ENCODE measurements around the gene SLC2A6.

The SLC2A6 gene

DNA sequence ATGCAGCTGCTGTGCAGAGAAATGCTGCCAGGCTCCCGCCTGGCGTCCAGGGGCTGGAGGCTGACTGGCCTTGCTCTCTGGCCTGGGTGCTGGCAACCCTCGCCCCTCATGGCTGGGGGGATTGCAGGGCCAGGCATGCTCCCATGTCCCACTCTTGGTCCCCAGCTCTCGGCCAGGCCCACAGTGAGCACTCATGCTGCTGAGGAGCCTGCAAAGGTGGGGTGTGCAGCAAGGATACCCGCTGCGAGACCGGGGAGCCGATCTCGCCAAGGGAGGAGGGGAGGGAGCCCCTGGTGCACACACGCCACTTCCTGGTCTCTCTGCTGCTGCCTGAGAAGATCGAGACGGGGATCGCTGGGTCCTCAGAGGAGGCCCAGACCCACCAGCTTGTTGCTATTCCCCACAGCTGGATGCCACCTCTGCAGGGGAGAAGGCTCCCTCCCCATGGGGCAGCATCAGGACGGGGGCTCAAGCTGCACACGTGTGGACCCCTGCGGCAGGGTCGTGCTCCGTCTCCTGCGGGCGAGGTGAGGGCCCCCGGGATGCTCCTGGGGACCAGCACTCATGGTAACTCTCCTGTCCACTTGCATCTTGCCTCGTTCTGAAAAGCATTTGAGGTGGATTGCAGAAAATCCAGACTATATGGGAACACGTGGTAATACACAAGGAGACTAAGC lies 33.5 kb downstream of the SLC2A6 start:
- DNase-seq (ENCODE audit: insufficient read length, low spot score), result no peak
- FAIRE-seq, result no peak
- TF ChIP-seq PAX5 (IDR thresholded peaks at IDR 0.05; ENCODE audit: insufficient read depth, low read length, severe bottlenecking), result no peak

DNA sequence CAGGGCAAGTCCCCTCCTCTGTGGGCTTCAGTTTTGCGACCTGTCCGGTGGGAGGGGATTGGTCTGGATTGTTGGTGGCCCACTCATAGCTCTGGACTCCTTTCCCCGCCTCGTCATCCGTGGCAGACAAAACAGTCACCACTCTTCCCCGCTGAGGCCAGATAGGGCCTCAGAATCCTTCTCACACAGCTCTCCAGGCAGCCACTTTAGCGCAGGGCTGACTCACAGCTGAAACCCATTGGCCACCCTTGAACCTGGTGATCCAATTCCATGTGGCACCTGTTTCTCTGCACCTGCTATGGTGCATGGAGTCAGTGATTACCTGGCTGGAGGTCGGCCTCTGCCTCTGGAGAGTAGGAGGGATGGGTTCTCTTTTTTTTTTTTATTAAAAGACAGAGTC lies 34.9 kb downstream of the SLC2A6 start:
- FAIRE-seq (no peak), DNase-seq (ENCODE audit: insufficient read length, low spot score) (no peak)
- TF ChIP-seq POLR2A (IDR thresholded peaks at IDR 0.05; ENCODE audit: low read depth, low read length), result no peak
- no peak for TF ChIP-seq POU2F2 (IDR thresholded peaks at IDR 0.05; ENCODE audit: low read depth, low read length)
- no peak for TF ChIP-seq POLR2AphosphoS5 (IDR thresholded peaks at IDR 0.05; ENCODE audit: low read depth, low read length)
- TF ChIP-seq TAF1 (IDR thresholded peaks at IDR 0.05; ENCODE audit: low read depth, low read length), result no peak
- no peak for TF ChIP-seq PAX5 (IDR thresholded peaks at IDR 0.05; ENCODE audit: insufficient read depth, low read length, severe bottlenecking)
- no peak for TF ChIP-seq SPI1 (IDR thresholded peaks at IDR 0.05; ENCODE audit: low read depth, low read length)

DNA sequence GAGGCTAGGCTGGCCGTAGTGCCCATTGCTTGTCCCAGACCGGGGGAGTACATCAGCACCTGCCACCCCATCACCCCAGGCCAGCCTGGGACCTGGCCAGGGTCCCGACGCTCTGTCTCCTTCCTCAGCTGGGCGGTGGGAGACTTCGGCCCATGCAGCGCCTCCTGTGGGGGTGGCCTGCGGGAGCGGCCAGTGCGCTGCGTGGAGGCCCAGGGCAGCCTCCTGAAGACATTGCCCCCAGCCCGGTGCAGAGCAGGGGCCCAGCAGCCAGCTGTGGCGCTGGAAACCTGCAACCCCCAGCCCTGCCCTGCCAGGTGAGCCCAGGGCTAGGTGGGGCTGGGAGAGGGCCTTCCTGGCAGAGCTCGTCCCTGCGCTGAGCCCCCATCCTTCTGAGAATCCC lies 35.7 kb downstream of the SLC2A6 start:
- FAIRE-seq, result no peak
- no peak for DNase-seq (ENCODE audit: insufficient read length, low spot score)
- no peak for TF ChIP-seq SPI1 (IDR thresholded peaks at IDR 0.05; ENCODE audit: low read depth, low read length)
- no peak for TF ChIP-seq TAF1 (IDR thresholded peaks at IDR 0.05; ENCODE audit: low read depth, low read length)
- no peak for TF ChIP-seq POU2F2 (IDR thresholded peaks at IDR 0.05; ENCODE audit: low read depth, low read length)
- no peak for TF ChIP-seq POLR2AphosphoS5 (IDR thresholded peaks at IDR 0.05; ENCODE audit: low read depth, low read length)
- TF ChIP-seq POLR2A (IDR thresholded peaks at IDR 0.05; ENCODE audit: low read depth, low read length), result no peak
- TF ChIP-seq PAX5 (IDR thresholded peaks at IDR 0.05; ENCODE audit: insufficient read depth, low read length, severe bottlenecking), result no peak

DNA sequence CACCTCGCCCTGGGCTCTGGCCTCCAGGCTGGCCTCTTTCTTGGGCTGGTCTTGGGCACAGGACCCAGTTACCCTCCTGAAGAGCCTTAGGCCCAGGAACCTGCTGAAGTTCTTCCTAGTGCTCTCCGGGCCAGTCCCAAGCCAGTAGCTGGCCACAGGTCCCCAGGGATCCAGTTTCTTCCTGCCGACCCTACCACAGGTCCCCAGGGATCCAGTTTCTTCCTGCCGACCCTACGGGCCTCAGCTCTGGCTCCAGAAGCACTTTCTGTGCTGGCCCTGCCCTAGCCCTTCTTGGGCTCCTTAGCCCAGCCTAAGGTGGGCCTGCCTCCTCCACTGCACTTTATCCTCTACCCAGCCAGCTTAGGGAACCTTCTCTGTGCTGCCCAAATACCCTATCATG lies 37.3 kb downstream of the SLC2A6 start:
- FAIRE-seq (no peak), DNase-seq (ENCODE audit: insufficient read length, low spot score) (no peak)
- TF ChIP-seq PAX5 (IDR thresholded peaks at IDR 0.05; ENCODE audit: insufficient read depth, low read length, severe bottlenecking) (no peak), TAF1 (IDR thresholded peaks at IDR 0.05; ENCODE audit: low read depth, low read length) (no peak), POU2F2 (IDR thresholded peaks at IDR 0.05; ENCODE audit: low read depth, low read length) (no peak), POLR2A (IDR thresholded peaks at IDR 0.05; ENCODE audit: low read depth, low read length) (no peak), SPI1 (IDR thresholded peaks at IDR 0.05; ENCODE audit: low read depth, low read length) (no peak)

DNA sequence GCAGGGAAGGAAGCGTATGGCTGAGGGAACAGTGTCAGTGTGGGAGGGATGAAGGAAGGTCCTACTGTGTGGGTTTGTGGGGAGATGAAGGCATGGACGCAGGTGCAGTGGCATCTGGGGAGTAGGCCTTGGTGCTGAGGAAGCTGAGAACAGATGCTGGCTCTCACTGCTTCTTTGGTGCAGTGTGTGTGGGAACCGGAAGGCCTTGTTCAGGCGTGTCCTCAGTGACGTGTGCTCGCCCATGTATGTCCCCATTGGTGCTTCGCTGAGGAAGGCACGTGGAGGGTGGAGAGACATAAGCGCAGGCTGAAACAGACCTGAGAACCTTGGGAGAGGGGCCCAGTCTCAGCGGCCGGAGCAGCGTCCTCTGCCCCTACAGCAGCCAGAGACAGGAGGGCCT lies 38.0 kb downstream of the SLC2A6 start:
- TF ChIP-seq POU2F2 (IDR thresholded peaks at IDR 0.05; ENCODE audit: low read depth, low read length), result 0 out of 2 replicates have a peak, but pooled peaks have one; percentile 18
- no peak for TF ChIP-seq TAF1 (IDR thresholded peaks at IDR 0.05; ENCODE audit: low read depth, low read length)
- peak; percentile 48; the same call in 1 of the 2 replicates for TF ChIP-seq POLR2A (IDR thresholded peaks at IDR 0.05; ENCODE audit: low read depth, low read length)
- no peak for TF ChIP-seq POLR2AphosphoS5 (IDR thresholded peaks at IDR 0.05; ENCODE audit: low read depth, low read length)
- TF ChIP-seq PAX5 (IDR thresholded peaks at IDR 0.05; ENCODE audit: insufficient read depth, low read length, severe bottlenecking), result no peak
- TF ChIP-seq SPI1 (IDR thresholded peaks at IDR 0.05; ENCODE audit: low read depth, low read length), result 0 out of 2 replicates have a peak, but pooled peaks have one; percentile 19
- FAIRE-seq, result peak; percentile 98
- DNase-seq (ENCODE audit: insufficient read length, low spot score), result peak; percentile 87

DNA sequence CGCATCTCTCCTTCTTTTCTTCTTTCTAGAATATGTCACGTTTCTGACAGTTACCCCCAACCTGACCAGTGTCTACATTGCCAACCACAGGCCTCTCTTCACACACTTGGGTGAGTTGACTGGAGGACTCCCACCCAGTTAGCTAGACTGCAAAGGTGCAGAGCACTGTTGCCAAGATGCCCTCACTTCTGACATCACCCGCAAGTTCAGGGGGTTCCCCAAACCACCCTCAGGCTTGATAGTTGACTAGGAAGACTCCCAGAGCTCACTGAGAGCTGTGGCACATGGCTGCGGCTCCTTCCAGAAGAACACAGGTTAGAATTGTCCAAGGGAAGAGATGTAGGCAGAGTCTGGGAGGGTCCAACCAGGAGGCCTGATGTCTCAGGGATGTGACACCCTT lies 39.6 kb downstream of the SLC2A6 start:
- FAIRE-seq (no peak), DNase-seq (ENCODE audit: insufficient read length, low spot score) (no peak)
- no peak for TF ChIP-seq POU2F2 (IDR thresholded peaks at IDR 0.05; ENCODE audit: low read depth, low read length)
- TF ChIP-seq SPI1 (IDR thresholded peaks at IDR 0.05; ENCODE audit: low read depth, low read length), result no peak
- TF ChIP-seq PAX5 (IDR thresholded peaks at IDR 0.05; ENCODE audit: insufficient read depth, low read length, severe bottlenecking), result no peak
- TF ChIP-seq TAF1 (IDR thresholded peaks at IDR 0.05; ENCODE audit: low read depth, low read length), result no peak
- TF ChIP-seq POLR2A (IDR thresholded peaks at IDR 0.05; ENCODE audit: low read depth, low read length), result no peak
- TF ChIP-seq POLR2AphosphoS5 (IDR thresholded peaks at IDR 0.05; ENCODE audit: low read depth, low read length), result no peak

DNA sequence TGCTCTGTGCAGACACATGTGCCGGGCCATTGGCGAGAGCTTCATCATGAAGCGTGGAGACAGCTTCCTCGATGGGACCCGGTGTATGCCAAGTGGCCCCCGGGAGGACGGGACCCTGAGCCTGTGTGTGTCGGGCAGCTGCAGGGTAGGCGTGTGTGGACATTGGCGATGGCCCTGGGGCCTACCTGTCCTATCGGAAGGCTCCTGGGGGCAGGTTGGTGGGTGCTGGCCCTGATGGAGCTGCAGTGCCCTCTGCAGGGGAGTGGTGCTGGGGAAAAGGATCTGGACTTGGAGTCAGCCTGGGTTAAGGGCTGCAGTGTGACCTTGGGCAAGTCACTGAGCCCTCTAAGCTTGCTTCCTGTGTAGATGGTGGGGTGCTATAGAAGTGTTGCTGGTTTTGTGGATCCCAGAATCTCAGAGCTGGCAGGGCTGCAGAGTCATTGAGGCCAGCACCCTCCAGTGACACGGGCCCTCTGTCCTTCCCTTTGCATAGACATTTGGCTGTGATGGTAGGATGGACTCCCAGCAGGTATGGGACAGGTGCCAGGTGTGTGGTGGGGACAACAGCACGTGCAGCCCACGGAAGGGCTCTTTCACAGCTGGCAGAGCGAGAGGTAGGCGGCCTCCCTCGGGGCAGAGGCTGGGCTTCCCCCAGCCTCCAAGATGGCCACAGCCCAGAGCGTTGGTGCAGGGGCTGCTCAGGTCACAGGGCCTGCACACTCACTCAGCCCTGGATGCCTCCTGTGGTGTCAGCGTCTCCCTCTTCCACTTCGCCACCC lies 41.0 kb downstream of the SLC2A6 start:
- peak; percentile 73 for FAIRE-seq
- TF ChIP-seq POU2F2 (IDR thresholded peaks at IDR 0.05; ENCODE audit: low read depth, low read length) (no peak), POLR2AphosphoS5 (IDR thresholded peaks at IDR 0.05; ENCODE audit: low read depth, low read length) (no peak), SPI1 (IDR thresholded peaks at IDR 0.05; ENCODE audit: low read depth, low read length) (no peak), PAX5 (IDR thresholded peaks at IDR 0.05; ENCODE audit: insufficient read depth, low read length, severe bottlenecking) (no peak), POLR2A (IDR thresholded peaks at IDR 0.05; ENCODE audit: low read depth, low read length) (no peak), TAF1 (IDR thresholded peaks at IDR 0.05; ENCODE audit: low read depth, low read length) (no peak)
- DNase-seq (ENCODE audit: insufficient read length, low spot score), result peak; percentile 60

DNA sequence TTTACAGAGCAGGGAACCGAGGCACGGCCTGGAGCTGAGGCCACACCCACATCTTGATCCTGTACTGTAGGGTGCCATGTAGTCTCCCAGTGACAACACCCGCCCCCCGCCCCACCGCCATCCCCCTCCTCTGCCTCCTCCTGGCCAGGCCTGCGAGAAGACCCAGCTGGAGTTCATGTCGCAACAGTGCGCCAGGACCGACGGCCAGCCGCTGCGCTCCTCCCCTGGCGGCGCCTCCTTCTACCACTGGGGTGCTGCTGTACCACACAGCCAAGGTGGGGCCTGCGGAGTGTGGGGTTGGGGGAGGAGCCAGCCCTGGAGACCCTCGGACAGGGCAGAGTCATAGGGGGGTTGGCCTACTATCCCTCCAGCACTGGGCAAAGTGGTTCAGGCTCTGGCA lies 42.2 kb downstream of the SLC2A6 start:
- DNase-seq (ENCODE audit: insufficient read length, low spot score) (no peak), FAIRE-seq (no peak)
- TF ChIP-seq POLR2A (IDR thresholded peaks at IDR 0.05; ENCODE audit: low read depth, low read length) (no peak), SPI1 (IDR thresholded peaks at IDR 0.05; ENCODE audit: low read depth, low read length) (no peak), TAF1 (IDR thresholded peaks at IDR 0.05; ENCODE audit: low read depth, low read length) (no peak), PAX5 (IDR thresholded peaks at IDR 0.05; ENCODE audit: insufficient read depth, low read length, severe bottlenecking) (no peak), POU2F2 (IDR thresholded peaks at IDR 0.05; ENCODE audit: low read depth, low read length) (no peak), POLR2AphosphoS5 (IDR thresholded peaks at IDR 0.05; ENCODE audit: low read depth, low read length) (no peak)

DNA sequence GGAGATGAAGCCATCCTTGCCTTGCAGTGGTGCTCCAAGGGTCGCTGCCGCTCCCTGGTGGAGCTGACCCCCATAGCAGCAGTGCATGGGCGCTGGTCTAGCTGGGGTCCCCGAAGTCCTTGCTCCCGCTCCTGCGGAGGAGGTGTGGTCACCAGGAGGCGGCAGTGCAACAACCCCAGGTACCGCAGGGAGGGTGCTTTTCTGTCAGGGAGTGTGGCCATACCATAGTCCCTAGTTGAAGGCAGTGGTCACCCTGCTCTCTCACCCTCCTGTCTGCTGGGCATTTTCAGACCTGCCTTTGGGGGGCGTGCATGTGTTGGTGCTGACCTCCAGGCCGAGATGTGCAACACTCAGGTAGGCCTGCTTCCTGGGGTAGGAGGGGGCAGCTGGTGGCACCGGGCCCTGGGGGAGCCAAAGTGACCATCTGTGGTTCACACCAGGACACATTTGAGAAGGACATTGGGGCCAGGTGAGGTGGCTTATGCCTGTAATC lies 45.5 kb downstream of the SLC2A6 start:
- FAIRE-seq, result no peak
- TF ChIP-seq POLR2A (IDR thresholded peaks at IDR 0.05; ENCODE audit: low read depth, low read length), result no peak
- TF ChIP-seq POLR2AphosphoS5 (IDR thresholded peaks at IDR 0.05; ENCODE audit: low read depth, low read length), result no peak
- no peak for TF ChIP-seq TAF1 (IDR thresholded peaks at IDR 0.05; ENCODE audit: low read depth, low read length)
- no peak for TF ChIP-seq SPI1 (IDR thresholded peaks at IDR 0.05; ENCODE audit: low read depth, low read length)
- no peak for TF ChIP-seq PAX5 (IDR thresholded peaks at IDR 0.05; ENCODE audit: insufficient read depth, low read length, severe bottlenecking)
- TF ChIP-seq POU2F2 (IDR thresholded peaks at IDR 0.05; ENCODE audit: low read depth, low read length), result no peak

More for the DNA sequence above, 45.5 kb downstream of the SLC2A6 start:
- no peak for DNase-seq (ENCODE audit: insufficient read length, low spot score)

Data from GM12891 (cell line).